Ishikawa (cell line): ENCODE results near the gene GHSR.

Experiments used
- CEBPB ChIP-seq: IDR thresholded peaks from 2 replicates; pipeline ENCODE4 v1.6.1; 2012
- CREB1 ChIP-seq: IDR thresholded peaks from 2 replicates; pipeline ENCODE4 v1.6.1; 2012; ENCODE audit warnings: low read depth
- EGR1 ChIP-seq: IDR thresholded peaks from 2 replicates; pipeline ENCODE4 v1.6.1; 2012
- EP300 ChIP-seq: IDR thresholded peaks from 2 replicates; pipeline ENCODE4 v1.6.1; 2012; ENCODE audit warnings: borderline replicate concordance
- FOXM1 ChIP-seq: IDR thresholded peaks from 2 replicates; pipeline ENCODE4 v1.6.1; 2012; ENCODE audit warnings: low read depth, borderline replicate concordance
- MAX ChIP-seq: IDR thresholded peaks from 2 replicates; pipeline ENCODE4 v1.6.1; 2012
- NFIC ChIP-seq: IDR thresholded peaks from 2 replicates; pipeline ENCODE4 v1.6.1; 2012
- RAD21 ChIP-seq: IDR thresholded peaks from 2 replicates; pipeline ENCODE4 v1.6.1; 2012; ENCODE audit warnings: low read depth
- REST ChIP-seq: IDR thresholded peaks from 2 replicates; pipeline ENCODE4 v1.6.1; 2012; ENCODE audit warnings: low read depth, mild to moderate bottlenecking
- TAF1 ChIP-seq: IDR thresholded peaks from 2 replicates; pipeline ENCODE4 v1.6.1; 2012; ENCODE audit warnings: low read depth, mild to moderate bottlenecking
- TCF12 ChIP-seq: IDR thresholded peaks from 2 replicates; pipeline ENCODE4 v1.6.1; 2012; ENCODE audit warnings: low read depth
- TEAD4 ChIP-seq: IDR thresholded peaks from 2 replicates; pipeline ENCODE4 v1.6.1; 2012
- USF1 ChIP-seq: IDR thresholded peaks from 2 replicates; pipeline ENCODE4 v1.6.1; 2012
- YY1 ChIP-seq: IDR thresholded peaks from 2 replicates; pipeline ENCODE4 v1.6.1; 2012; ENCODE audit warnings: low read depth
- ZBTB7A ChIP-seq: IDR thresholded peaks from 2 replicates; pipeline ENCODE4 v1.6.1; 2012; ENCODE audit warnings: low read depth

GHSR gene

GRCh38 chr3:172448661-172449465 lies 607 bp upstream of the GHSR start:
- TF ChIP-seq ZBTB7A (no peak), CREB1 (no peak), USF1 (no peak), EGR1 (no peak), RAD21 (no peak), MAX (no peak), TAF1 (no peak), YY1 (no peak), EP300 (no peak), FOXM1 (no peak), TCF12 (no peak)

- TF ChIP-seq RAD21: no peak
- no peak for TF ChIP-seq EGR1
- TF ChIP-seq TAF1: no peak
- no peak for TF ChIP-seq MAX
- no peak for TF ChIP-seq CREB1
- no peak for TF ChIP-seq NFIC
- TF ChIP-seq CEBPB: no peak
- no peak for TF ChIP-seq TEAD4
- no peak for TF ChIP-seq YY1
- TF ChIP-seq USF1: no peak
- TF ChIP-seq ZBTB7A: no peak
- TF ChIP-seq REST: no peak
- no peak for TF ChIP-seq TCF12
- TF ChIP-seq FOXM1: no peak
These were observed 2.1 kb downstream of the GHSR start for GRCh38 chr3:172446198-172446597.

GRCh38 chr3:172444821-172445220 lies 3.4 kb downstream of the GHSR start:
- TF ChIP-seq EGR1 (no peak), YY1 (no peak), CEBPB (no peak), EP300 (no peak), NFIC (no peak), FOXM1 (no peak), USF1 (no peak), CREB1 (no peak)

- TF ChIP-seq YY1: no peak
- TF ChIP-seq USF1: no peak
- TF ChIP-seq TCF12: no peak
- no peak for TF ChIP-seq CREB1
- TF ChIP-seq NFIC: no peak
- no peak for TF ChIP-seq MAX
- no peak for TF ChIP-seq FOXM1
- TF ChIP-seq TAF1: no peak
- TF ChIP-seq RAD21: no peak
- no peak for TF ChIP-seq ZBTB7A
- TF ChIP-seq TEAD4: no peak
- TF ChIP-seq EGR1: no peak
These were observed 5.7 kb downstream of the GHSR start for GRCh38 chr3:172442606-172443005.

- TF ChIP-seq TCF12 (no peak), TAF1 (no peak), MAX (no peak), EGR1 (no peak), RAD21 (no peak), REST (no peak), EP300 (no peak), YY1 (no peak), CREB1 (no peak)
These were observed 6.7 kb downstream of the GHSR start for GRCh38 chr3:172441581-172441980.
